Measurements from ENCODE around the gene AKT1.

Gene AKT1

DNA sequence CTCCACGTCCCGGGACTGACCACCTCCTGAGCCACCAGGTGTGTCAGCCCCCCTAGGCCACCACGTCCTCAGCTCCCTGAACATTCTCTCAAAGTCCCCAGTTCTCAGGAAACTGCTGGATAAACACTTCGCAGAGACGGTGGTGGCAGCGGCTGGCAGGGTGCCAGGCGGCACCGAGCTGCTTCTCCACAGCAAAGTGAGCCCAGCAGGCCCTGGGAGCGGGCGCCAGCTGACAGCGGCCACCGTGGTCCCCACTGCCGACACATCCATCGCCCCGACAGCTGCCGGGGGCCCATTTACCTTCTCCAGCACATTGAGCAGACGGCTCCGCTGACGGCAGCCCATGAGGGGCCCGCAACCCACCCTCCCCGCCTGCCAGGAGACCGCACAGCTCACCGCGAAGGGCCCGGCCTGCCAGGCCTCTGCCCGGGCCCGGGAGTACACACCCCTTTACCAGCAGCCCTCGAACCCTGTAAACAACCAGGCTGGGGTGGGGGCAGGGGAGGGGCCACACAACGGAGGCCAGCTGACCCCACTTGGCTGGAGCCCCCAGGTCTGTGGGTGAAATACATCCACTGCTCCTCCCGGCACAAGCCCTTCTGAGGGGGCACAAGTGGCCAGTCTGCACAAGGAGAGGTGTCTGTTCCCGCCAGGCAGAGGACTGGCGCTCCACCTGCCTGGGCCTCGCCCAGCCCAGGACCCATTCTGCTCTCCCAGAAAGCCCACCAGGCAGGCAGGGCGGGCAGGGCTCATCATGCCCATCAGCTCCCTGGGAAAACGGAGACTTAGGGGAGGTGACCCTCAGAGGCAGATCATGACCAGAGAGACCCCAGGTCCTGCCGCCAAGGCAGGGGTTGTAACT lies 10.5 kb downstream of the AKT1 start:
- peak; percentile 93 for DNase-seq

DNA sequence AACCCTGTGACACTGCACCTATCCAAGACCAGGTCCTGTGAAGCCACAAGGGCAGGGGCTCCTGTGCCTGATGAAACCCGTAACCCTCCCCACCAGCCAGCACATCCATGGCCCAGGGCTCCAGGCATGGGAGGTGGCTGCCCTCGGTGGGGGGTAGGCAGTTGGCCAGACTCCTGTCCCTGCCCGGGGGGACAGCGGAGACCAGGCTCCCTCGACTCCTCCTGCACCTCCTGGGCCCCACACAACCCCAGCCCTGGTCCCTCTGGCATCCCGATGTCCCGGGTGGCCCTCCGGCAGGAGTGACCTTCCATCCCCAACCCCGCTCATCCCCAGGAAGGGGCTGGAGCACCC lies 11.4 kb downstream of the AKT1 start:
- DNase-seq = no peak

DNA sequence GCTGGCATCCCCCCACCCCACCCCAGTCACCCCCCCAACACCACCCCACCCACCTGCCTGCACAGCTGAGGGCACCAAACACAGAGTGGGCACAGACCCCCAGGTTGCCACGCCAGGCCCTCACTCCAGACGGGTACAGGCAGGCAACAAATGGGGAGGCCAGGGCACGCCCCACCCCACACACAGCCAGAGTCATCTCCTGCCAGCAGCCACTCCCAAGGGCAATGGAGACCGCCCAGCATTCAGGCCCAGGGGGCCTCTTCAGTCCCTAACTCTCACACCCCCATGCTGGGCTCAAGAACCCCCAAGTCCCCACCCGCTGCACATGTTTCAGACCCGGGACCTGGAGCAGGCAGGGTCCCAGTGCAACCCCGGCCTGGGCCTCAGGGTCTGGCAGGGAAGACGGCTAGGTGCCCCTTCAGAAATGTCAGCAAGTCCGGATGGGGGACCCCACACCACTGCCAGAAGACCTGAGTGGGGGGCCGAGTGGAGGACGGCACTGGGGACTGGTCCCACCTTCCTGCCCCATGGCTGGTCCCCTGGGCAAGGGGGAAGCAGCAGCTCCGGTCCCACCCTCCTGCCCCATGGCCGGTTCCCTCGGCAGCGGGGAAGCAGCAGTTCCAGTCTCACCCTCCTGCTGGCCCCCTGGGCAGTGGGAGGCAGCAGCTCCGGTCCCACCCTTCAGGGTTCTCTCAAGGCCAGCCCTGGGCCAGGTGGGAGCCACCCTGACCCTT lies 11.9 kb downstream of the AKT1 start:
- DNase-seq = no peak

DNA sequence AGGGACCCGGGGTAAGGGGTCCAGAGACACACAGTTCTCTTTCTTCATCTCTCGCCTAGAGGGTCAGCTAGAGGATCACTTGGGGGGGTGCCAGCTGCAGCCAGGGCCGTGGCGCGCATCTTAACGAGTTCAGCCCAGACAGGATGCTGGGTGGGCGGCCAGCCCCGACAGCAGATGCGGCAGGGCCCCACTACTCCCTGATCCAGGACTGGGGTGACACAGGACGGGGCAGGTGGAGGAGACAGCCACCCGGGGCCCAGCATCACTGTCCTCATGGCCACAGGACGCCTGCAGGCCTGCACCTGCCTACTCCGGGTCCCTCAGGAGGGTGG lies 12.8 kb downstream of the AKT1 start:
- DNase-seq = no peak

DNA sequence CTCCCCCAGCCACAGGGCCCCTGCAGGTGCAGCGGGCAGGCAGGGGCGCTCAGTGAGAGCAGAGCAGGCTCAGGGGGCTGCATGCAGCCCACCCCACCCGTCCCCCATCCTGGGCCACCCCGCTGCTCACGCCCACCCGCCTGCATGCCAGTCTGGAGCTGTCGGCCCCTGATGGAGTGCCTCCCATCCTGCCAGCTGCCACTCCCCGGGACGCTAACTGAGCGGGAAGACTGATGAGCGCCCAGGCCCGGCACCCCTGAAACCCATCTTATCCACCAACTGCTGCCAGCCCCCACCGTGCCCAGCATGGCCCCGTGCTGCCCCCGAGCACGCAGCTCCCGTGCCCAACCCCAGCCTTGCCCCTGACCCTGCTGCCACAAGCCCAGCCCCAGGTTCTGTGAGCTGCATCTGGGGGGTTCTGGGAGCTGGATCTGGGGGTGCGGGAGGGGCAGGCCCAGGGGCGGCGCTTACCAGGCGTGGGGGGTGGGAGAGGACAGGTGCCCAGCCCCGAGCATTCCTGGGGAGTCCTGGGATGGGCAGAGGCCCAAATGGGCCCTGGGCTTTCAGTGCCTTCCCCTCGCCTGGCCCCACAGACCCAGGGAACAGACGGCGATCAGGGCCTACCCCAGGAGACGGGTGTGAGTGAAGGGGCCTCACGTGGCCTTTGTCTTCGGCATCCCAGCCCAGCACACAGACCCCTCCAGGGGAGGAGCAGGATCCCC lies 13.3 kb downstream of the AKT1 start:
- peak; percentile 39 for DNase-seq

DNA sequence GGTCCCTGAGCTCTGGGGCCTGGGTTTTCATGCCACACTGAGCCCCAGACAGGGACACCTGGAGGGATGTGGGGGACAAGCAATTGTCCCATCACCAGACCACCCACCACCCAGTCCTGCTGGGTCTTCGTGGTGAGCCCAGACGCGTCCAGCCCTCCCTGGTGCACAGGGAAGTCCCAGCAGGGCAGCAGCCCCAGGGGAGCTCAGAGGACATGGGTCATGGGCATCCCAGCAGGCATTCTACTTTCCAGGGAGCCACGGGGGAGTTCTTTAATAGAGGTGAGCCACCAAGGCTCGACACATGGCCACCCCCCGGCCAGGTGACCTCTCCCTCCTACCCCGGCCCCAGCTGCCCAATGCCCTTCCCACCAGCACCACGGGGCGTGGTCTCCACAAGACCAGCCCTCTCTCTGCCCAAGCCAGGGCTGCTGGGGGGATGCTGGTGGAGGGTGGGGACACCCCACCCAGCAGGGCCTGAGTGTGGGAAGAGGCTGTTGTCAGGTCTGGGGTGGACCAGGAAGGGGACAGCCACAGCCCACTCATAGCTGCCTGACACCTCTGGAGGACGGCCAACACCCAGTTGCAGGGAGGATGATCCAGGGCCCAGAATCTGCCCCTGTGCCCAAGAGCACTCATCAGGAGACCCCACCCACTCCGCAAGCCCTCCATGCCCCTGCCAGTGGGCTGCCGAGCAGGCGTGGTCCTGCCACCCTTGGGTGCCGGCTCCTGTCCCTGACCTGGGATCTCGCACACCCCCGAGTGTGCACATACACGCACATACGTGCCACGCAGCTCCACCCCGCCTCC lies 14.1 kb downstream of the AKT1 start:
- DNase-seq = no peak

DNA sequence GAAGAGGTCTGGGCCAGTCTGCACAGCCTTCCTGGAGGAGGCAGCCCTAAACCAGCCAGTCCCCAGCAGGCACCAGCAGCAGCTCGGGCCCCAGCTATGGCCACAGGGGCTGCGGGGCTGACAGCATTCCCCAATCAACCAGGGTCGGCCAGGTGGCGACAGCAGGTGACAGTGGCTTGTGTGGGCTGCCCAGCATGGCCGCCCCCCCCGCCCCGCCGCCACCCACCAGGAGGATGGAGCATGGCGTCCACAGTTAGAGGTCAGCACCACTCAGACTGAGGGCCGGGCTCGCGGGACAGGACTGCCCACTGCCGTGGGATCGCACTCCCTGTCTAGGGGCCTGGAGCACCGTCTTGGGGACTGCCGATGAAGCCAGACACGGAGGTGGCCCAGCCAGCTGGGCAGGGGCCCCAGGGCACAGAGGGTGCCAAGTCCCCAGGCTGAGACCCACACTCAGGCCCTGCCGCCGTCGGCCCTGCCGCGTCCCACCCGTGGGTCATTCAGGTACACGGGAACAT lies 15.0 kb downstream of the AKT1 start:
- DNase-seq = no peak

DNA sequence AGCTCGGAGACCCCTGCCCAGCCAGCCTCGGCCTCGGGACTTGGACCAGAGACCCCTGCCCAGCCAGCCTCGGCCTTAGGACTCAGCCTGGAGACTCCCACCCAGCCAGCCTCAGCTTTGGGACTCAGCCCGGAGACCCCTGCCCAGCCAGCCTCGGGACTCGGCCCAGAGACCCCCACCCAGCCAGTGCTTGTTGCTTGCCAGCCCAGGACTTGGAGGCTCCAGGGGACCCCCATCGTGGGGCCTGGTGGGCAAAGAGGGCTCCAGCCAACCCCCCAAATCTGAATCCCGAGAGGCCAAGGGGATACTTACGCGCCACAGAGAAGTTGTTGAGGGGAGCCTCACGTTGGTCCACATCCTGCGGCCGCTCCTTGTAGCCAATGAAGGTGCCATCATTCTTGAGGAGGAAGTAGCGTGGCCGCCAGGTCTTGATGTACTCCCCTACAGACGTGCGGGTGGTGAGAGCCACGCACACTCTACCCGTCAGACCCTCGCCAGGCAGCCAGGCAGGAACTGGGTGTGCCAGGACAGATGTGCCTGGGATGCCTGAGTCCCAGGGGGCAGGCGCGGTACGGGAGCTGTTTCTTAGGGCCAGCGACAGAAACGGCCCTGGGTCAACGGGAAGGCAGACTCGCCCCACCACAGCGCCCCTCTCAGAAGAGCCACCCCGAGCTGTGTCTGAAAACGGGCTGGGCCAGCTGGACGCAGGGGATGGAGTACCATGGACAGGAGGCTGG lies 15.6 kb downstream of the AKT1 start:
- no peak for DNase-seq

DNA sequence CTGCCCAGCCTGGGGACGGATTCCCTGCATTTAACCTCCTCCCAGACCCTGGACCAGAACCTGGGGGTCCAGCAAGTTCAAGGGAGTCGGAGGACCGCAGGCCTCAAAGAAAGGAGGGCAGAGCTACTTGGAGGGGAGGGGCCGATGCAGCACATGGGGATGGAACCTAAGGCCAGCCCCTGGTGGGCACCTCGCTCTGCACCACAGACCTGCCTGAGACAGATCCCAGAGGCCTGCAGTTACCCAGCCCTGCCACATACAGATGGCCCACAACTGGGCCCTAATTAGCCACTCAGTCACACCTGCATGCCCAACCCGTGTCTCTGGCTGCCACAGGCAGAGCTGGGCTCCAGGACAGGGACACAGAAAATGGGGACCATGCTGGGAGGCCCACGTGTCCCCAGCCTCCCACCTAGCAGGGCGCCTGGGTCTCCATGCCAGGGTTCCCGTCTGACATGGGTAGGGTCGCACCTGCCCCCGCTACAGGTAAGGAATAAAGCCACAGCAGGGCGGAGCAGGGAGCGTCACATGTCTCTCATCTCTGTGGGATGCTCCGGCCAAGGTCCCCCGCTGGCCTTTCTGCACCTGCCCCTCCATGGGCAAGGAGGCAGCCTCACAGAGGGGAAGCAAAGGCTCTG lies 16.7 kb downstream of the AKT1 start:
- no peak for DNase-seq

DNA sequence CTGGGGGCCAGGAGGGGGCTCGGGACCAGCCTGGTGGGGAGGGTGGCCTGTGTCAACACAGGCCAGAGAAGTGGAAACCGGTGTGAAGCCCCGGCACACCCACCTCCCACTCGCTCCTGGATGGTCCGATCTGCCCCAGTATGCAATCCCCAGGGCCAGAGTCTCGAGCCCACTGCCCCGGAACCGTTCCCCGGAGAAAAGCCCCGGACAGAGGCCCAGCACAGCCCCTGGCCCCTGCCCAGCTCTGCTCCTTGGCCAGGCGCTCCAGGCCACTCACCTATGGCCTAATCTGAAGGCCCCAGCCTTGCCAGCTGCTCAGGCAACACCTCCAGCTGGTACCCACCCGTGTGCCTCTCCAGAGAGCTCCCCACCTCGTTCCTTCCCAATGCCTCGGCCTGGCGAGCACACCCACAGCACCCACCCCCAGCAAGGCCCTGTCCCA lies 17.7 kb downstream of the AKT1 start:
- no peak for DNase-seq

DNA sequence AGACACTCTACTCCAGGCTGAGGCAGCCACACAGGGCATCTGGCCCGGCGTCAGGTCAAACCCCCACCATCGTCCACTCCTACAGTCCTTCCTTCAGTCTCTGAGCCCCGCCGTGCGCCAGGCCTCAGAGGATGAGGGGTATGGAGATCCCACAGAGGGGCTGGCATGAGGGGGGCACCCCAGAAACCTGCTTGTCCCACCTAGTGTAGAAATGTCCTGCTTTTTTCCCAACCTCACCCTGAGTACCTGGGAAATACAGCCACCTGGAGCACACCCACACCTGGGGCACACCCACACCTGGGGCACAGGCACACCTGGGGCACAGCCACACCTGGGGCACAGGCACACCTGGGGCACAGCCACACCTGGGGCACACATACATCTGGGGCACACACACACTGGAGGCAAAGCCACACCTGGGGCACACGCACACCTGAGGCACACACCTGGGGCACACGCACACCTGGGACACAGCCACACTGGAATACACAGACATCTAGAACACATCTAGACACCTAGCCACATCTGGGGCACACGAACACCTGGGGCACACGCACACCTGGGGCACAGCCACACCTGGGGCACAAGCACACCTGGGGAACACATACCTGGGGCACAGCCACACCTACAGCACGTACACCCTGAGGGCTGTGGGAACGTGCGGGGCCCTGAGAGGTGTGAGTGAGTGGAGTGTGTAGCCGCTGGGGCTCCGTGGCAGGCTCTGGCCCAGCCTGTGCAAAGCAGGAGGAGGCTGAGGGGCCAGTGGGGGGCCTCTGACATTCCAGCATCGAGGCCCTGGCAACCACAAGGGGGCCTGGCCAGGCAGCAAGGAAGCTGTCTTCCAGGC lies 18.4 kb downstream of the AKT1 start:
- DNase-seq = no peak

DNA sequence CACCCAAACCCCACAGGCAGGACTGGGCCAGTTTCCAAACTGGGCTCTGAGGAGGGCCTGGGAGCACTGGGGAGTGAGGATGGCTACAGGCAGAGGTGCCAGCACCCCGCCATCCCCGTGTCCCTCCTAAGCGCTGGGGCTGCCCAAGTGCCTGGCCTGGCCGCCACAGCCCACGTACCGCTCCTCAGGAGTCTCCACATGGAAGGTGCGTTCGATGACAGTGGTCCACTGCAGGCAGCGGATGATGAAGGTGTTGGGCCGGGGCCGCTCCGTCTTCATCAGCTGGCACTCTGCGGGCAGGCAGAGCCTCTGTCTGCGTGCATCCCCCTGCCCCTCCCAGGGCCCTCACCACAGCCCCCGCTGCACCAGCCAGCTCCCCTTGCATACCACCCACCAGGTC lies 19.1 kb downstream of the AKT1 start:
- DNase-seq = no peak

DNA sequence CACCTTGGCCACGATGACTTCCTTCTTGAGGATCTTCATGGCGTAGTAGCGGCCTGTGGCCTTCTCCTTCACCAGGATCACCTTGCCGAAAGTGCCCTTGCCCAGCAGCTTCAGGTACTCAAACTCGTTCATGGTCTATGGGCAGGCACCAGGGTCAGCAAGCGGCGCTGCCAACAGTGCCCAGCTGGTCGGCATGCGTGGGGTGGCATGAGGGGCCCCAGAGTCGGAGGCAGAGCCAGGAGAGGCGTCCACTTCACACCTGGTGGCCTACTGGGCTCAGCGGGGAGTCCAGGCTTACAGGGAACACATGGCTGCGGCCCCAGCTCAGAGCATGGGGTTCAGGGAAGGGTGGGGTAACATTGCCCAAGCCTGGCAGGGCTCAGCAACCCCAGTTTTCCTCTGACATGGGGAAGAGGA lies 20.5 kb downstream of the AKT1 start:
- DNase-seq = no peak

DNA sequence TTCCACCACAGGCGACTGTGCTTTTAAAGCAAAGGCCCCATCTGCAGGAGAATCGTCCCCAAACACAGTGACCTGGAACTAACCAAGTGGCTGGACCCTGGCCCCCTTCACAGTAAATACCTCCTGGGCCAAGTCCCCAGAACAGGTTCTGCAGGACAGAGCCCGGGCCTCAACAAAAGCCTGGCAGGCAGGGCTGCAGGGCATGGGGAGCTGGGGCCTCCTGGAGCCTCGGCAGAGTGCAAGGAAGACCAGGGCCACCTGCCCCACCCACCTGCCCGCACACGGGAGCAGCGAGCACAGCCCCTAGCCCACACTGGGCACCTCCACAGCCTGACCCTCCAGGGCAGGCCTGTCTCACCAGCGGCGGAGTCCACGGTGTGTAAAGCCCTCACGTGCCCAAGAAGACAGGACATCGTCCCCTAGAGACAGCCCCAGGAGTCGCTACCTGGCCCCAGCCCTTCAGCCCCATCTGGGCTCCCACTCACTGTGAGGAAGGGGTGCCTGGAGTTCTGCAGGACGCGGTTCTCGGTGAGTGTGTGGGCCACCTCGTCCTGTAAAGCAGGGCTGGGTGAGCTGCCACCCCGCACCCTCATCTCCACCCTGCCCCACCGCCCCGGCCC lies 21.0 kb downstream of the AKT1 start:
- no peak for DNase-seq

DNA sequence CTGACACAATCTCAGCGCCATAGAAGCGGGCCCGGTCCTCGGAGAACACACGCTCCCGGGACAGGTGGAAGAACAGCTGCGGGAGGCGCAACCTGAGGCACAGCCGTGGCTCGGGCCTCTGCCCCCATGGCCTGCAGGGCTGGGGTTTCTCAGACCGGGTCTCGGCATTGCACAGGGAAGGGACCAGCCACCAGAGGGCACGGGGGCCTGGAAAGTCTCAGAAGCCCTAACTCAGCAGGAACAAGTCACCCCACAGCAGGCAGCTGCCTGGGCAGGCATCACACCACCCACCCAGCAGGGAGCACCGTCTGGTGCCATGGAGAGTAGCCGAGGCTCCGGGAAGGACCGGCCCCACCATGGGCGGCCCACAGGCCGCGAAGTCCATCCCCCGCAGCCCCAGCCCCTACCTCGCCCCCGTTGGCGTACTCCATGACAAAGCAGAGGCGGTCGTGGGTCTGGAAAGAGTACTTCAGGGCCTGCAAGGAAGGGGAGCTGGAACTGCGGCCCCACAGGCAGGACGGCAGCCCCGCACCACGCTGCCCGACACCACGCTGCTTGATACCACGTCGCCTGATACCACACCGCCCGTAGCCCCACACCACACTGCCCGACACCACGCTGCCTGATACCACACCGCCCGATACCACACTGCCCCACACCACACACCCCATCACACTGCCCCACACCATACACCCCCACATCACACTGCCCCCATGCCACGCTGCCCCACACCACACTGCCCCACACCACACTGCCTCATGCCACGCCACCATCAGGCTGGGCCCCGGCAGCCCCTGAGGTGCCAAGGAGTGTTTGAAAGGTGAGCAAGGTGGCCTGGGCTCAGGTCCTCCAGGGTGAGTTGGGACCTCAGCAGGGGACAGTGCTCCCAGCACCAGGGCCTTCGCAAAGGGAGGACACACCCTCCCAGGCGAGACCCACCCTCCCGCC lies 21.8 kb downstream of the AKT1 start:
- DNase-seq = no peak

DNA sequence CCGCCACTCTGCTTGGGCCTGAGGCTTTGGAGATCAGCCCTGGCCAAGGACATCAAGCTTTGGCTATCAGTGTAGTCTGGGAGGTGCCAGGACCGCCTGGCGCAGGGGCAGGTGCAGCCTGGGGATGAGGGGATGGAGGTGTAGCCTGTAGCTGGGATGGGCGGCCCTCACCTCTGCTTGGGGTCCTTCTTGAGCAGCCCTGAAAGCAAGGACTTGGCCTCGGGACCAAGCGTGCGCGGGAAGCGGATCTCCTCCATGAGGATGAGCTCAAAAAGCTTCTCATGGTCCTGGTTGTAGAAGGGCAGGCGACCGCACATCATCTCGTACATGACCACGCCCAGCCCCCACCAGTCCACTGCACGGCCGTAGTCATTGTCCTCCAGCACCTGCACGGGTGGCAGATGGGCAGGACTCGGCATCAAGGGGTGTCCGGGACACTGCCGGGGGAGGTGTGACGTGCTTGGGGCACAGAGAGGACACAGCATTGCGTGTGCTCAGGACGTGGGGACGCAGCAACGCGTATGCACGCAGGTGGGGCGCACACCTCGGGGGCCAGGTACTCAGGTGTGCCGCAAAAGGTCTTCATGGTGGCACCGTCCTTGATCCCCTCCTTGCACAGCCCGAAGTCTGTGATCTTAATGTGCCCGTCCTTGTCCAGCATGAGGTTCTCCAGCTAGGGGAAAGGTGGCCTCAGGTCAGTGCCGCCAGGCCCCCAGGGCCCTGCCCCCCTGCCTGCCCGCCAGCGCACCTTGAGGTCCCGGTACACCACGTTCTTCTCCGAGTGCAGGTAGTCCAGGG lies 22.6 kb downstream of the AKT1 start:
- DNase-seq = no peak

DNA sequence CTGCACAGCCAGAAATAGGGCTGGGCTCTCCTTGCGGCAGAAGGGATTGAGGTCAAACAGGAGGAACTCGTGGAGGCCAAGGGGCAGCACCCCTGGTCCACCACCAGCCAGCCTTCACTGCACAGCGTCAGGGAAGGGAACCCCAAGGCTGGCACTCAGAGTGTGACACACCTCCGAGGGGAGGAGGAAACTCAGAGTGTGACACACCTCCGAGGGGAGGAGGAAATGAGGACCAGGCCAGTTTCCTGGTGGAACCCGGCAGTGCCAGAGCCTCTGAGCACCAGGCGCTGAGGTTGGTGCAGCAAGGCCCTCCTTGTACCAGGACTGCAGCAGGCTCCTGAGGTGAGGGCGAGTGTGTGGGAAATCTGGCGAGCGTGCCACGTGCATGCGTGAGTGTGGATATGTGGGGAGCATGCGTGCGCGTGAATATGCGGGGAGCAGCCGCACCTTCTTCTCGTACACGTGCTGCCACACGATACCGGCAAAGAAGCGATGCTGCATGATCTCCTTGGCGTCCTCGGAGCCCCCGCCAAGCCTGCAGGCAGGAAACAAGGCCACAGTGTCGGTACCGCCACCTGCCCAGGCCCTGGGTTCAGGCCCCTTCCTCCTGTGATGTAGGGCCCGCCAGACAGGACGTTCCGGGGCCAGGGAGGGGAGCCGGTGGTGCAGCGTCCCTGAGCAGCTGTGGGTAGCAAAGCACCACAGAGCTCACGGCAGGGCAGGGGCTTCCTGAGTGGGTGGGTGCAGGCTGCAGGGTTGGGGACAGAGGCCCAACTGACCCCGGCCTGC lies 23.4 kb downstream of the AKT1 start:
- no peak for DNase-seq
